Pulmonary artery endothelial cell (primary cell): Measurements from ENCODE around the gene ARHGAP6. TPM values are rescaled to one million over a fixed set of nuclear protein-coding genes. Genes with fewer than 3 reads are reported as not detected.
A peak's percentile ranks its signal among the peaks of the same experiment; 100 is the strongest.
"Not testable (repeated sequence)": the region's sequence is repeated elsewhere in the genome, so short reads cannot be mapped to it uniquely, and the experiment has no call there.

Experiments
- DNase-seq: peaks from one replicate; pipeline ENCODE4 v3.0.0-alpha.2; 2011; ENCODE audit warnings: low read depth, low spot score
- total RNA-seq: library from RNA; depleted of rRNA; stranded (reverse); fragments of >200 nt; gene quantifications from 2 replicates; pipeline ENCODE4 v1.2.3, GENCODE V29; 2014

Gene ARHGAP6
- total RNA-seq, 1 donor from 2014 or later, result 0.86 TPM

GRCh38 chrX:11363069-11363594, 302.6 kb downstream of the ARHGAP6 start:
- DNase-seq, result no peak

- not testable (repeated sequence) for DNase-seq
Observed at GRCh38 chrX:11361666-11362065, 304.1 kb downstream of the ARHGAP6 start.

- DNase-seq, result not testable (repeated sequence)
Observed at GRCh38 chrX:11355944-11356343, 309.8 kb downstream of the ARHGAP6 start.

- DNase-seq, result no peak
Observed at GRCh38 chrX:11355259-11355909, 310.3 kb downstream of the ARHGAP6 start.

GRCh38 chrX:11352296-11352741, 313.4 kb downstream of the ARHGAP6 start:
- no peak for DNase-seq

- no peak for DNase-seq
Observed at GRCh38 chrX:11351375-11352295, 314.1 kb downstream of the ARHGAP6 start.

GRCh38 chrX:11349661-11350337, 315.9 kb downstream of the ARHGAP6 start:
- DNase-seq, result no peak

GRCh38 chrX:11349020-11349419, 316.7 kb downstream of the ARHGAP6 start:
- DNase-seq, result no peak

GRCh38 chrX:11347300-11347699, 318.4 kb downstream of the ARHGAP6 start:
- no peak for DNase-seq

GRCh38 chrX:11346121-11346682, 319.5 kb downstream of the ARHGAP6 start:
- no peak for DNase-seq

GRCh38 chrX:11342673-11343072, 323.0 kb downstream of the ARHGAP6 start:
- DNase-seq, result no peak

GRCh38 chrX:11341274-11342201, 324.2 kb downstream of the ARHGAP6 start:
- DNase-seq, result peak; percentile 77

- DNase-seq, result no peak
Observed at GRCh38 chrX:11337292-11338009, 328.3 kb downstream of the ARHGAP6 start.

- DNase-seq, result no peak
Observed at GRCh38 chrX:11336201-11336600, 329.5 kb downstream of the ARHGAP6 start.

- DNase-seq, result no peak
Observed at GRCh38 chrX:11334165-11334564, 331.6 kb downstream of the ARHGAP6 start.

- no peak for DNase-seq
Observed at GRCh38 chrX:11331788-11332187, 333.9 kb downstream of the ARHGAP6 start.

GRCh38 chrX:11329021-11329420, 336.7 kb downstream of the ARHGAP6 start:
- no peak for DNase-seq

GRCh38 chrX:11328134-11328533, 337.6 kb downstream of the ARHGAP6 start:
- no peak for DNase-seq

- no peak for DNase-seq
Observed at GRCh38 chrX:11321986-11322385, 343.7 kb downstream of the ARHGAP6 start.
